CD4-positive, CD25-positive, alpha-beta regulatory T cell (primary cell): ENCODE data around the gene NME7. TPM values are rescaled to one million over a fixed set of nuclear protein-coding genes. Genes with fewer than 3 reads are reported as not detected.
A peak's percentile ranks its signal among the peaks of the same experiment; 100 is the strongest.

Source experiments
- ATAC-seq, 2 donors: fragments of 150-1000 bp; cut with Tn5 transposase; one replicate each; pipeline ENCODE4 v1.10.0; 2021; ENCODE audit warnings: low read depth in 2 of 2, moderate number of reproducible peaks in 2 of 2, moderate library complexity in 1 of 2
- DNase-seq, 3 donors: peaks; one replicate each; pipeline versions ENCODE4 v3.0.0 to v3.0.0-alpha.2; 2012 to 2022; ENCODE audit warnings: mixed read lengths in 1 of 3
- H3K27ac ChIP-seq: one replicate; pipeline ENCODE4 v1.7.0; 2013; ENCODE audit warnings: mild to moderate bottlenecking, low read length; ENCODE audit not compliant: insufficient read depth, poor library complexity, severe bottlenecking
- H3K27me3 ChIP-seq: one replicate; pipeline ENCODE4 v1.7.0; 2013; ENCODE audit warnings: low read length; ENCODE audit not compliant: control insufficient read depth, insufficient read depth
- H3K36me3 ChIP-seq: one replicate; pipeline ENCODE4 v1.7.0; 2013; ENCODE audit warnings: mild to moderate bottlenecking, low read length, moderate library complexity; ENCODE audit not compliant: control insufficient read depth, insufficient read depth
- H3K4me1 ChIP-seq: 2 replicates; pipeline ENCODE4 v1.7.0; 2013; ENCODE audit warnings: mild to moderate bottlenecking, low read length; ENCODE audit not compliant: insufficient read depth, control insufficient read depth, poor library complexity, severe bottlenecking
- H3K4me3 ChIP-seq: one replicate; pipeline ENCODE4 v1.7.0; 2013; ENCODE audit warnings: low read depth, mild to moderate bottlenecking, low read length, moderate library complexity
- H3K9me3 ChIP-seq, 2 experiments: 1 replicate in 1 of 2; 2 replicates in 1 of 2; pipeline ENCODE4 v1.7.0; 2013; ENCODE audit warnings: low read length in 2 of 2, mild to moderate bottlenecking in 1 of 2, moderate library complexity in 1 of 2; ENCODE audit not compliant: control insufficient read depth in 2 of 2
- H3K27ac Mint-ChIP-seq, 3 donors: one replicate each; pipeline ENCODE4 v1.8.0; 2020 to 2022; ENCODE audit warnings: mild to moderate bottlenecking in 3 of 3, mixed read lengths in 3 of 3, moderate library complexity in 2 of 3
- H3K27me3 Mint-ChIP-seq: one replicate; pipeline ENCODE4 v1.8.0; 2022; ENCODE audit warnings: mild to moderate bottlenecking, mixed read lengths
- H3K36me3 Mint-ChIP-seq: one replicate; pipeline ENCODE4 v1.8.0; 2020; ENCODE audit warnings: mixed read lengths
- H3K4me1 Mint-ChIP-seq, 4 donors: one replicate each; pipeline ENCODE4 v1.8.0; 2020 to 2022; ENCODE audit warnings: mixed read lengths in 4 of 4, mild to moderate bottlenecking in 1 of 4
- H3K4me3 Mint-ChIP-seq, 4 donors: one replicate each; pipeline ENCODE4 v1.8.0; 2020 to 2022; ENCODE audit warnings: mild to moderate bottlenecking in 4 of 4, mixed read lengths in 4 of 4, moderate library complexity in 3 of 4
- H3K9me3 Mint-ChIP-seq, 7 donors: one replicate each; pipeline ENCODE4 v1.8.0; 2020 to 2022; ENCODE audit warnings: mixed read lengths in 7 of 7, mild to moderate bottlenecking in 3 of 7, moderate library complexity in 2 of 7
- polyA plus RNA-seq, 4 donors: library from polyadenylated mRNA; unstranded; fragments of 300-500 nt; fragmentation: Illumina TruSeq; gene quantifications; one replicate each; pipeline ENCODE4 v1.2.3, GENCODE V29; 2021
- total RNA-seq: library from RNA; stranded (reverse); gene quantifications from one replicate; pipeline ENCODE4 v1.2.3, GENCODE V29; 2022

Gene NME7
- total and polyA plus RNA-seq, 5 donors from 2014 or later, result 8.3 to 40.2 (median 17.5) TPM

DNA sequence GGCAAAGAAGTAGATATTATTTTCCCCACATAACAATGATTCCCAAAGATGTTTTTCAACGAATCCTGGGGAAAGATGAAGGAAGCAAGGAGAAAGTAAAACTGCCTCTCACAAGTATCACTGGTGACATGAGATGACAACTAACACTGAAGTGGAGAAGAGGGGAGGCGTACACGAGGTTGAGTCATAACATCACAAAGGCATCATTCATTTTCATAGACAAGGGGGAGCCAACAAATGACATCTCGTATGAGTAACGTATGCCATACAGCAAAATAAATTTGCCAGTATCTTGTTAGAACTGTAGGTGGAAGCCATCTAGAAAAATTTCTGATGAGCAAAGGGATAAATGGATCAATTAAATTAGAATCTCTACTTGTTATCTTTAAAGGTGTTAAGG, 204.5 kb downstream of the NME7 start:
- ATAC-seq (no peak), DNase-seq (peak in 1 of 3 donors; percentile 55)
- no peaks in the 10 kb centered on the region for H3K9me3 Mint-ChIP-seq
- Histone ChIP-seq H3K9me3 (no peaks in the 10 kb centered on the region), H3K27ac (no peak overlapping the region), H3K4me3 (no peak overlapping the region), H3K36me3 (no peaks in the 10 kb centered on the region), H3K27me3 (no peaks in the 10 kb centered on the region), H3K4me1 (no peaks in the 10 kb centered on the region)
- peaks cover 0 to 7% (median 2%) of the 10 kb centered on the region in 4 donors for H3K4me1 Mint-ChIP-seq
- peaks cover 4% of the 10 kb centered on the region for H3K36me3 Mint-ChIP-seq
- no peak overlapping the region for H3K4me3 Mint-ChIP-seq
- no peaks in the 10 kb centered on the region for H3K27me3 Mint-ChIP-seq
- H3K27ac Mint-ChIP-seq, result peak overlapping the region in 1 of 3 donors; percentile 32

DNA sequence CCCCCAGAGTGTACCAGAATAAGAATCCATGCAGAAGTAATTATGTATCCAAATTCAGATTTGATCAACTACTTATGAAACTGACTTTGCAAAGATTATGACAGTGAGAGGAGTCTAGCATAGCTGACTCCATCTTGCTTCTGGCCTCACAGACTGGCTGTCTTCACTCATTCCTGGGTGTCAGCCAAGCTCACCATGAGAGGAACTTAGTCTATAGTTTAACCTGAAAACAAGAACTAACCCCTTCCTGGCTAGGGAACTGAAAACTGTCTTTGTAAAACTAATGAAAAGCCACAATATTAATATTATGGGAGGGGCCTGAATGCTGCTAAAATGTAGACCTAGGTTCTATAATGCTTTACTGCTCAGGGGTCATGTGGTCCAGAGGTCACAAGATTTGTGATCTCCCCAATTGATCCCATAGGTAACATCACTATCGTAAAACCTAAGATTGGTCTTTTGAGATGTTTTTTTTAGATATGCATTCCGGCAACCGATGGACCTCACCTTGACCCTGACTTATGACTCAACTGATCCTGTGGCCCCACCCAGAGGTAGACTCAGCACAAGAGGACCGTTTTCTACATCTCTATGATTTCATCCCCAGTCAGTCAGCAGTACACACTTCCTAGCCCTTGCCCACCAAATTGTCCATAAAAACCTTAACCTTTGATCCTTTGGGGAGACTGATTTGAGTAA, 206.0 kb downstream of the NME7 start:
- Mint-ChIP-seq H3K36me3 (no peaks in the 10 kb centered on the region), H3K9me3 (no peaks in the 10 kb centered on the region), H3K4me1 (peaks cover 0 to 7% (median 2%) of the 10 kb centered on the region in 4 donors), H3K4me3 (no peak overlapping the region), H3K27ac (no peak overlapping the region), H3K27me3 (no peaks in the 10 kb centered on the region)
- Histone ChIP-seq H3K36me3 (no peaks in the 10 kb centered on the region), H3K4me1 (no peaks in the 10 kb centered on the region), H3K4me3 (no peak overlapping the region), H3K9me3 (no peaks in the 10 kb centered on the region), H3K27me3 (no peaks in the 10 kb centered on the region), H3K27ac (no peak overlapping the region)
- DNase-seq (no peak), ATAC-seq (no peak)

DNA sequence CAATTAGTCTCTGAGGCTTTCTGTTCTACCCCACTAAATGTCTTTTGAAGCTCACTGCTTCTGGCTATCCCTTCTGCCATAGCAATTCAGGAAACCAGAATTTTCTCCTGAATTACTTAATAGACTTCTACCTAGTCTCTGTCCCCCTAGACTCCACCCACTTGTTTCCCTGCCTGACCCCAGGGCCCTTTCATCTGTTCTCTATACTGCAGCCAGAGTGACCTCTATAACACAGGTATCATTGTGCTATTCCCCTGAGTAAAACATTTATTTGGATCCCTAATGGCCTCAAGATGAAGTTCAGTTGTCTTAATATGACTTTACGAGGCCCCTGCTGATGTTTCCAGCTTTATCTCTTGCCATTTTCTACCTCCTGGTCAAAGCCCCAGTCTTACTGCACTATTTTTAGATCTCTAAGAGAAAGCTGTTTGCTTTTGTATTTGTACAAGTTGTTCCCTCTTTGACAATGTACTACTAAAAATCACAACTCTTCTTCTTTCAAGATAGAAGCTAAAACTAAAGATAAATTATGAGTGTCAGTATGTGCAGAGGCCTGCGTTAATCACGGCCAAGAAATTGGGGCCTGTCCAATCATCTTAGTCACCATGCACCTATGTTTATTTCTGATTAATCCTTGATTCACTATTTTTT, 206.6 kb downstream of the NME7 start:
- no peaks in the 10 kb centered on the region for H3K27me3 ChIP-seq
- H3K27me3 Mint-ChIP-seq, result no peaks in the 10 kb centered on the region
- H3K36me3 ChIP-seq, result no peaks in the 10 kb centered on the region
- H3K4me1 Mint-ChIP-seq, result peaks cover 0 to 7% (median 2%) of the 10 kb centered on the region in 4 donors
- H3K4me3 Mint-ChIP-seq, result no peak overlapping the region
- H3K27ac Mint-ChIP-seq, result no peak overlapping the region
- H3K9me3 ChIP-seq, result no peaks in the 10 kb centered on the region
- no peaks in the 10 kb centered on the region for H3K4me1 ChIP-seq
- no peaks in the 10 kb centered on the region for H3K36me3 Mint-ChIP-seq
- ATAC-seq (no peak), DNase-seq (no peak)
- no peak overlapping the region for H3K27ac ChIP-seq
- no peak overlapping the region for H3K4me3 ChIP-seq
- H3K9me3 Mint-ChIP-seq, result no peaks in the 10 kb centered on the region

DNA sequence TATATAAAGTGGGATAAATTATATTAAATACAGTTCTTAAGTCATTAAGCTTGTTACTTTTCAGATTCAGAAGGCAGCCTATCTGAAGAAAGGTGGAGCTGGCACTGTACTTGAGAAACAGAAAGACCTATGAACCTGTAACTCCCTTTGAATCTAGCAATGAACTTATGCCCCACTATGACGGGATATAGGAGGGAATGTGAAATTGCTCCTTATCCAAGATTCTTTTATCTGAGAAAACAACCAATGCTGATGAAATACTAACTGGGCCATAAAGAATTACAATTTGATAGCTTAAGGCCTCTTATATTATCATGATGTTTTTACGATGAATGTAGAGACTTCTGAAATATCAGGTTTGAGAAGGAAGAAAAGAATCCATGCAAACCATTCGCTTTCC, 211.0 kb downstream of the NME7 start:
- Mint-ChIP-seq H3K27ac (no peak overlapping the region), H3K4me1 (no peaks in the 10 kb centered on the region), H3K27me3 (no peaks in the 10 kb centered on the region), H3K36me3 (no peaks in the 10 kb centered on the region), H3K9me3 (no peaks in the 10 kb centered on the region), H3K4me3 (no peak overlapping the region)
- H3K9me3 ChIP-seq, result no peaks in the 10 kb centered on the region
- no peaks in the 10 kb centered on the region for H3K27me3 ChIP-seq
- no peak for ATAC-seq
- no peak for DNase-seq
- no peak overlapping the region for H3K4me3 ChIP-seq
- H3K36me3 ChIP-seq, result no peaks in the 10 kb centered on the region
- no peak overlapping the region for H3K27ac ChIP-seq
- no peaks in the 10 kb centered on the region for H3K4me1 ChIP-seq

DNA sequence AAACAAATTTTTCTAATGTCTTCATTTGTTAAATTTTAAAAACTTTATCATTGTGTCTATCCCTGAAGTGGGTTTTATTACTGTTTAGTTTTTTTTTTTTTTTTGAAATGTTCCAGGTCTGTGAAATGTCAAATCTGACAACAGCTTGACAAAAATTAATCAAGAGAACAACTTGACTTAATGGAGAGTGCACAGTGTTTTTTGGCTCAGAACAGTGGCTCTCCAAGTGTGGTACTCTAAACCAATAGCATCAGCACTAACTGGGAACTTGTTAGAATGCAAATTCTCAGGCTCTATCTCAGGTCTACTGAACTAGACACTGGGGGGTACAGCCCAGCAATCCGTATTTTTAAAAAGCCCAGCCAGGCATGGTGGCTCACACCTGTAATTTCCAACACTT, 211.9 kb downstream of the NME7 start:
- no peak for DNase-seq
- Mint-ChIP-seq H3K4me3 (no peak overlapping the region), H3K36me3 (no peaks in the 10 kb centered on the region), H3K27ac (no peak overlapping the region), H3K4me1 (no peaks in the 10 kb centered on the region), H3K27me3 (no peaks in the 10 kb centered on the region), H3K9me3 (no peaks in the 10 kb centered on the region)
- H3K9me3 ChIP-seq, result no peaks in the 10 kb centered on the region
- H3K4me3 ChIP-seq, result no peak overlapping the region
- H3K36me3 ChIP-seq, result no peaks in the 10 kb centered on the region
- H3K4me1 ChIP-seq, result no peaks in the 10 kb centered on the region
- no peaks in the 10 kb centered on the region for H3K27me3 ChIP-seq
- no peak overlapping the region for H3K27ac ChIP-seq
- no peak for ATAC-seq

DNA sequence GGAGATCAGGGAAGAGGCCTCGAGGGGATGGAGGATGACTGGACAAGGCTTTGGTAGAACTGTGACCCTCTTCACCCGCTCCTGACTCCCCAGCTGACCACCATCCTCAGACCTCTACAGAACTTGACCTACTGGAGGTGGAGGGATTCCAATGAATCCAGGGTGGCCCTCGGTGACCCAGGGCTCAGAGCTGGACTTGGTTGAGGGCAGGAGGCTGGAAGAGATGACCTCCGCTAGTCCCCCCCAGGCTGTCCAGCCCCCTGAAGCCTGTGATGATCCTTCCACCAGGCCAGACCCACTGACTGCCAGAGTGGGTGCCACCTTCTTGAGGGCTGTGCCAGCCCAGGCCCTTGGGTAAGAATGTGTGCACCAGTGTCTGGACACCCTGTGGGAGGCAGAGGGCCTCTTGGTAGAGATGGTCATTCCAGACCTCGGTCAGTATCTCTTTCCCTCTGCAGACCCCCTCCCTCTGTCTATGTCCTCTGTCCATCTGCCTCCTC, 216.2 kb downstream of the NME7 start:
- Mint-ChIP-seq H3K27me3 (no peaks in the 10 kb centered on the region), H3K27ac (no peak overlapping the region)
- DNase-seq, result no peak

DNA sequence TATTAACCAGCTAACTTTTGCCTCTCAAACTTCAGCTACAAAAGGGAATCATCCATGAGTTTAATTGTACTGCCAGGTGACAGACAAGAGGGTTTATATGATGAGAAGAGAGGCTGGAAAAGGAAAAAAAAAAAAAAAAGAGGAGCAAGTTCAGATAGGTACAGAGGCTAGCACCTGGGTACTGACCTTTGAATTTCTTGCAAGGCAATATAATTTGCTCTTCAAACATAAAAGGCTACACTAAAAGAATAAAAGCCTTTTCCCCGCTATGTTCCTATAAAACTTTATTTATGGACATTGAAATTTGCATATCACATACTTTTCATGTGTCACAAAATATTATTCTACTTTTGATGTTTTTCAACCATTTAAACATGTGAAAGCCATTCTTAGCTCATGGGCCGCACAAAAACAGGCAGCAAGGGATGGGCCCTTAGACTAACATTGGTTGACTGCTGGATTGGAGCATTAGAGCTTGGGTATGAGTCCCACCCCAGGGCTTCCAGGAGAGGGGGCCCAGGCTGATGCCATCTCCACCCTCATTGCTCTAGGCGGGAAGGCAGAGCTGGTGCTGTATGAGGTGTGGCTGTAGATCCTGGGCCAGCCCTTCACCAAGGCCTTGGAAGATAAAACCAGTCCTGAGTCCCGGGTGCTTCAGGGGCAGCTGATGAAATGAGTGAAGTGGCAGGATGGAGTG, 216.8 kb downstream of the NME7 start:
- Histone ChIP-seq H3K4me1 (no peaks in the 10 kb centered on the region), H3K9me3 (no peaks in the 10 kb centered on the region), H3K27ac (no peak overlapping the region), H3K4me3 (no peak overlapping the region), H3K27me3 (no peaks in the 10 kb centered on the region), H3K36me3 (no peaks in the 10 kb centered on the region)
- Mint-ChIP-seq H3K27ac (no peak overlapping the region), H3K4me3 (no peak overlapping the region), H3K36me3 (no peaks in the 10 kb centered on the region), H3K9me3 (no peaks in the 10 kb centered on the region), H3K4me1 (no peaks in the 10 kb centered on the region), H3K27me3 (no peaks in the 10 kb centered on the region)
- ATAC-seq (no peak), DNase-seq (no peak)

More for the DNA sequence above, 216.2 kb downstream of the NME7 start:
- no peaks in the 10 kb centered on the region for H3K4me1 Mint-ChIP-seq
- H3K4me1 ChIP-seq, result no peaks in the 10 kb centered on the region
- H3K4me3 Mint-ChIP-seq, result no peak overlapping the region
- no peaks in the 10 kb centered on the region for H3K9me3 ChIP-seq
- no peaks in the 10 kb centered on the region for H3K36me3 ChIP-seq
- no peaks in the 10 kb centered on the region for H3K9me3 Mint-ChIP-seq
- no peak overlapping the region for H3K27ac ChIP-seq
- no peaks in the 10 kb centered on the region for H3K27me3 ChIP-seq
- no peak overlapping the region for H3K4me3 ChIP-seq
- no peak for ATAC-seq
- H3K36me3 Mint-ChIP-seq, result no peaks in the 10 kb centered on the region
